Effector memory CD8-positive, alpha-beta T cell (primary cell): ENCODE data around the gene VBP1.
A peak's percentile ranks its signal among the peaks of the same experiment; 100 is the strongest.
"Not testable (repeated sequence)": the region's sequence is repeated elsewhere in the genome, so short reads cannot be mapped to it uniquely, and the experiment has no call there.

Source experiments
- ATAC-seq: fragments of 150-1000 bp; cut with Tn5 transposase; replicated peaks from 2 replicates; pipeline ENCODE4 v1.10.0; 2021; ENCODE audit warnings: mild to moderate bottlenecking, moderate library complexity
- DNase-seq, 3 experiments: peaks; one replicate each; pipeline ENCODE4 v3.0.0; 2021
- H3K27ac Mint-ChIP-seq, 2 donors: one replicate each; pipeline ENCODE4 v1.8.0; 2022; ENCODE audit warnings: mild to moderate bottlenecking in 2 of 2, mixed read lengths in 2 of 2, moderate library complexity in 2 of 2
- H3K27me3 Mint-ChIP-seq, 2 donors: one replicate each; pipeline ENCODE4 v1.8.0; 2022; ENCODE audit warnings: mixed read lengths in 2 of 2
- H3K36me3 Mint-ChIP-seq: one replicate; pipeline ENCODE4 v1.8.0; 2022; ENCODE audit warnings: mild to moderate bottlenecking, moderate library complexity, mixed read lengths; ENCODE audit not compliant: insufficient read depth
- H3K4me1 Mint-ChIP-seq, 2 donors: one replicate each; pipeline ENCODE4 v1.8.0; 2022; ENCODE audit warnings: low read depth in 2 of 2, mixed read lengths in 2 of 2
- H3K4me3 Mint-ChIP-seq, 2 donors: one replicate each; pipeline ENCODE4 v1.8.0; 2022; ENCODE audit warnings: mild to moderate bottlenecking in 2 of 2, mixed read lengths in 2 of 2, moderate library complexity in 2 of 2
- H3K9me3 Mint-ChIP-seq, 2 donors: one replicate each; pipeline ENCODE4 v1.8.0; 2022; ENCODE audit warnings: mixed read lengths in 2 of 2
- total RNA-seq, 9 experiments: gene quantifications; one replicate each; lab custom pipeline; 2026; lab: John Stamatoyannopoulos, UW

The VBP1 gene, protein sequence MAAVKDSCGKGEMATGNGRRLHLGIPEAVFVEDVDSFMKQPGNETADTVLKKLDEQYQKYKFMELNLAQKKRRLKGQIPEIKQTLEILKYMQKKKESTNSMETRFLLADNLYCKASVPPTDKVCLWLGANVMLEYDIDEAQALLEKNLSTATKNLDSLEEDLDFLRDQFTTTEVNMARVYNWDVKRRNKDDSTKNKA
- 20.8 to 114 (median 50.5) reads per million in 9 experiments for total RNA-seq

DNA sequence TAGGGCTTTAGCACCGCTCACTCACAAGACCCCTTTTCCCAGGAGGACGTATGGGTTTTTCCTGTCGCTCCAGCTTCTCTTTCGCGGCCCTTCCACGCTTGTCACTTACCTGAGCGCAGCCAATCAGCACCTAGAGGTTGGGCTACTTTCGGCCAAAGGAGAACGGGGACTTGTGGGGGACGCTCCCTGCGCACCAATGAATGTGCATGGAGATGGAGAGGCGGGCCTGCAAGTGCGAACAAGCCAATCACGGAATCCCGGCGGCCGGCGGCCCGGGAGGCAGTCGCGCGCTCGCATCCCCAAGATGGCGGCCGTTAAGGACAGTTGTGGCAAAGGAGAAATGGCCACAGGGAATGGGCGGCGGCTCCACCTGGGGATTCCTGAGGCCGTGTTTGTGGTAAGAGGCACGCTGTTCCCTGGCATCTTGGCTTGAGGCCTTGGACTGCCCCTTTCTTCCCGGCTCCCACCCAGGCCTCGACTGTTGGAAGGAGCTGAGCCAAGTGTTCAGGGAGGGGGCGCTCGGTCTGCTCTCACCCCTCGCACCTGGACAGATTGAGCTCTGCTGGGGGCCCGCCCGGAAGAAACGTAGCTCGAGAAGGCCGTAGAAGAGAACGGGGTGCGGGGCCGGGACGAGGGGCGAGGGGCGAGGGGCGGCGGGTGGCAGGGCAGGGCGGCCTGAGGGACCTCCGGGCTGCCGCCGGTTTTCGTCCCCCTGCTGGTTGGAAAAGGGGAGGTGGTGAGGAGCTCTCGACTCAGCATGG, at the start of gene VBP1:
Gene VBP1, plus strand, starts transcription at position 282 of the 761 bp plus-strand sequence. Its CDS starts 23 bp downstream, at position 305.
- Mint-ChIP-seq H3K27ac (peak within 1 kb of the TSS; percentile 95), H3K4me3 (peak within 1 kb of the TSS; percentile 96 to 97), H3K9me3 (no peaks in the 10 kb centered on the region), H3K27me3 (no peaks in the 10 kb centered on the region), H3K36me3 (peaks cover 9% of the 10 kb centered on the region), H3K4me1 (peaks cover 18 to 22% of the 10 kb centered on the region in 2 donors)
- peak; percentile 95 for ATAC-seq
- peak; percentile 76 to 78 (median 76) for DNase-seq

DNA sequence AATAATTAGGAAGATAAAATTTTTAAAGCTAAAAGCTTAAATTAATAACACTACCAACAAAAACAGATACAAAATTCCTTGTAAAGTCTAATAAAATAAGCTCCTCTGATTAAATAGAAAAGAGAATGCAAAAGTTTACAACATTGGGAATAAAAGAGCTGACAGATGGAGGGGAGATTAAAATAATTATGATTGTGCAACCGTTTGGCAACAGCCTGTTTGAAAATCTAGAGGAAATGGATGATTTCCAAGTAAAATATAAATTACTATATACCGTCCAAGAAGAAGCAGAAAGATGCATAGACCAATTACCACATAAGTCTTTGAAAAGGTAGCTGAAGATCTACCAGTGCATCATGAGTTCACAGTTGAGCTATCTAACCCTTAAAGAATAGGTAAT, 46.4 kb upstream of the VBP1 start:
- Mint-ChIP-seq H3K4me1 (no peaks in the 10 kb centered on the region), H3K4me3 (no peak overlapping the region), H3K9me3 (no peaks in the 10 kb centered on the region), H3K36me3 (no peaks in the 10 kb centered on the region), H3K27me3 (no peaks in the 10 kb centered on the region), H3K27ac (no peak overlapping the region)
- ATAC-seq (no peak), DNase-seq (no peak)

- Mint-ChIP-seq H3K4me3 (no peak overlapping the region), H3K9me3 (no peaks in the 10 kb centered on the region), H3K27me3 (peaks cover 0 to 5% of the 10 kb centered on the region in 2 donors), H3K36me3 (no peaks in the 10 kb centered on the region), H3K4me1 (no peaks in the 10 kb centered on the region), H3K27ac (no peak overlapping the region)
- DNase-seq (no peak), ATAC-seq (no peak)
Measured at GRCh38 chrX:155179346-155179997, 36.8 kb upstream of the VBP1 start.

DNA sequence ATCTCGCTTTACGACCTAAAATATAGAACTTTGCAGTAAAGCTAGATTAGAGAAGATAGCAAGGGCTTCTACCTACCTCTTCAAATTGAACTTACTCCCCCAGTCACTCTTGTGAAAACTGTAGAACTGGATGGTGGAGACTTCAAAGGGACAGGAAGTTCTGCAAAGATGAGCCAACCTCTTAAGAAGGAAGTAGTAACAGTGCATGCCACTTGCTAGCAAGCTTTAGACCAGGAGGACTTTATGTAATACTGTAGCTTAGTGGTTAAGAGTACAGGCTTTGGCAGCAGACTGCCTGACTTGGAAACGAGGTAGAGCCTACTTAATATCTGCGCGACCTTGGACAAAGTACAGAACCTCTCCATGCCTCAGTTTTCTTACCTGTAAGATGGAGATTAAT, 27.5 kb upstream of the VBP1 start:
- peak overlapping the region; percentile 31 to 70 for H3K27ac Mint-ChIP-seq
- no peaks in the 10 kb centered on the region for H3K36me3 Mint-ChIP-seq
- H3K27me3 Mint-ChIP-seq: no peaks in the 10 kb centered on the region
- H3K4me3 Mint-ChIP-seq: peak overlapping the region; percentile 52 to 59
- peaks cover 2 to 7% of the 10 kb centered on the region in 2 donors for H3K9me3 Mint-ChIP-seq
- H3K4me1 Mint-ChIP-seq: peaks cover 11 to 26% of the 10 kb centered on the region in 2 donors
- DNase-seq (peak; percentile 1 to 13 (median 2)), ATAC-seq (peak; percentile 100)

GRCh38 chrX:155211208-155211607, 5.1 kb upstream of the VBP1 start:
- no peaks in the 10 kb centered on the region for H3K9me3 Mint-ChIP-seq
- DNase-seq (no peak), ATAC-seq (no peak)
- no peak overlapping the region for H3K27ac Mint-ChIP-seq
- no peak overlapping the region for H3K4me3 Mint-ChIP-seq
- H3K36me3 Mint-ChIP-seq: peaks cover 4% of the 10 kb centered on the region
- peaks cover 0 to 2% of the 10 kb centered on the region in 2 donors for H3K4me1 Mint-ChIP-seq
- H3K27me3 Mint-ChIP-seq: no peaks in the 10 kb centered on the region

DNA sequence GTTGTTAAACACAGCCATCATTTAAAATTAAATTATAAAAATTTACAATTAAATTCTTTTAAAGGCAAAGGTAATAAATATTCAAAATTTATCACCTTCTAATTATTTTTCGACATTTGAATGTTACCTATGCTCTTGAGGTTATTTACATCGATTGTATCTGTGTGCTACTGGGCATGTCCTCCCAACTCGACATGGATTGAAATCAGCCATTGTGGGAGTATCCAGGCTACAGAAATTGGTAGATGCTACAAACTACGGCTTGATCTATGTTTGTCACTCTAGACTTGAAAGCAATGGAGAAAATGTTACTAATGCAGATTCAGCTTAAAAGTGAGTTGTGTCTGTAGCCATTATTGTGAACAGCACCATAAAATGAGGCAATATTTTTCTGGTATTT, 2.5 kb upstream of the VBP1 start:
- no peak overlapping the region for H3K4me3 Mint-ChIP-seq
- H3K9me3 Mint-ChIP-seq: no peaks in the 10 kb centered on the region
- H3K36me3 Mint-ChIP-seq: peaks cover 7% of the 10 kb centered on the region
- H3K4me1 Mint-ChIP-seq: peaks cover 15 to 18% of the 10 kb centered on the region in 2 donors
- H3K27ac Mint-ChIP-seq: no peak overlapping the region
- H3K27me3 Mint-ChIP-seq: no peaks in the 10 kb centered on the region
- ATAC-seq: no peak
- DNase-seq: no peak

DNA sequence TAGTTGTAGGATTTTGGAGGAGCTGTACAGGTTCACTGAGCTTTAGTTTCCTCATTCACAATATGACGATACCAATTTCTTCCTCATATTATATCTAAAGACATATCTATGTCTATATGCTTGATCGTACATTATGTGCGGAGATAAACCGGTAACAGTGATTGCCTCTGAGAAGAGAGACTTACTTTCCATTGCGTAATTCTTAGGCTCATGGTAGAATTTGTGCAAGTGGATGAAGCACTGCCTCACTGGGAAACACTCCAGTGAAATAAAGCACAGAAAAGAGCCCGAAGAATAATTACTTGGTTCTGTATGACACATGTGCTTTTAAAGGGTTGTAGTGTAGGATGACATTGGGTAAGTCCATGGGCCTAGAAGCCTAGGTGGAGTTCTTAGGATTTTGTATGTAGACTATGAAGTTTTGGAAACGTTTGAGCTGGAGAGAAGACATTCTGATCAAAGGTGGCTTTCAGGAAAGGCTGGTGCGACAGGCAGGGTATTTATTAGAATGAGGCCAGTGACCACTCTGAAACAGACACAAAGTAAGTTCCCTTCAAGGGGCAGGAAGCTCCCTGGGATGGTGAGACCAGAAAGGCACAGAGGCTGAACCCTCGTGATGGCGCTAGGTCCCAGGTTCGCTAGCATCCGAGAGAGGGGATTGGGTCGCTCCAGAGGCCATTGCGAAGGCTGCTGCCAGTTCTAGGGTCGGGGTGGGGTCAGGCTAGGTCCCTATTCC, 649 bp upstream of the VBP1 start:
- H3K4me1 Mint-ChIP-seq: peaks cover 18 to 22% of the 10 kb centered on the region in 2 donors
- no peaks in the 10 kb centered on the region for H3K9me3 Mint-ChIP-seq
- DNase-seq: no peak
- peaks cover 7% of the 10 kb centered on the region for H3K36me3 Mint-ChIP-seq
- peak overlapping the region; percentile 96 to 97 for H3K4me3 Mint-ChIP-seq
- H3K27me3 Mint-ChIP-seq: no peaks in the 10 kb centered on the region
- H3K27ac Mint-ChIP-seq: peak overlapping the region; percentile 95
- peak; percentile 35 for ATAC-seq

DNA sequence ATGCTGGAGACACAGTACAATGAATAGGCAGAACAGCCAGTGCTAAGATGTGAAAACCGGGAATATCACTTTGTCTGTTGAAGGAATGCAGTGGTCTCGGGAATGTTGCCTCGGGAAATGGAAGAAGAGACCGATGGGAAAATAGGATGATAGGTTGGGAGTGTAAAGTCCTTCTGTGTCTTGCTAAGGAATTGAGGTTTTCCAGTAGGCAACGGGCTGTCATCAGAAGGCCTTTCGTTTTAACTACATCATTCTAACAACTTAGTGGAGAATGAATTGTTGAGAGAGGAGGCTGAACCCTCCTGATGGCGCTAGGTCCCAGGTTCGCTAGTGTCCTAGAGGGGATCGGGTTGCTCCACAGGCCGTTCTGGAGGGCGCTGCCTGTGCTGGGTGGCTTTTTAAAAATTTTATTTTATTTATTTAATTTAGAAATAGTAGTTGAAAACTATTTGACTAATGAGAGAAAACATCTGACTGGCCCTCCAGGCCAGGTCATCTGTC, 730 bp downstream of the VBP1 start:
- Mint-ChIP-seq H3K27ac (peak overlapping the region; percentile 95), H3K9me3 (no peaks in the 10 kb centered on the region), H3K4me3 (peak overlapping the region; percentile 96 to 97), H3K4me1 (peaks cover 20 to 26% of the 10 kb centered on the region in 2 donors), H3K27me3 (no peaks in the 10 kb centered on the region), H3K36me3 (peaks cover 12% of the 10 kb centered on the region)
- ATAC-seq (no peak), DNase-seq (no peak)

DNA sequence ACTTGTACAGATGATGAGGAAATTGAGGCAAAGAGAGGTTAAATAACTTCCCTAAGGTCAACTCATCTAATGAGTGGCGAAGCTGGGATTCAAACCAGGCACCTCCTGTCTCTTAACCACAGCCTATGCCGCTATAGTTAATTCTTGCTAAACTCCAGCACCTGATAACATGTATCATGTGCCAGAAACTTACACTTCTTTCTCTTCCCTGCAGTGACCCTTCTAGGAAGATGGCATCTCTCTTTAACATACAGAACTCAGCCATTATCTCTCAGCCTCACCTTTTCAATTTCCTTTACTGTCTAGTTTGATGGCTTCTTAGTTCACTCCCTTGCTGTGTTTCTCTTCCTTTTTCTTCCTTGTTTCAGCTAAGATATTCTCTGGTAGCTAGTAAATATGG, 2.5 kb downstream of the VBP1 start:
- H3K36me3 Mint-ChIP-seq: peaks cover 17% of the 10 kb centered on the region
- DNase-seq: no peak
- H3K27me3 Mint-ChIP-seq: no peaks in the 10 kb centered on the region
- H3K4me1 Mint-ChIP-seq: peaks cover 20 to 26% of the 10 kb centered on the region in 2 donors
- peak overlapping the region in 1 of 2 donors; percentile 31 for H3K4me3 Mint-ChIP-seq
- no peak overlapping the region for H3K27ac Mint-ChIP-seq
- H3K9me3 Mint-ChIP-seq: no peaks in the 10 kb centered on the region
- ATAC-seq: no peak

DNA sequence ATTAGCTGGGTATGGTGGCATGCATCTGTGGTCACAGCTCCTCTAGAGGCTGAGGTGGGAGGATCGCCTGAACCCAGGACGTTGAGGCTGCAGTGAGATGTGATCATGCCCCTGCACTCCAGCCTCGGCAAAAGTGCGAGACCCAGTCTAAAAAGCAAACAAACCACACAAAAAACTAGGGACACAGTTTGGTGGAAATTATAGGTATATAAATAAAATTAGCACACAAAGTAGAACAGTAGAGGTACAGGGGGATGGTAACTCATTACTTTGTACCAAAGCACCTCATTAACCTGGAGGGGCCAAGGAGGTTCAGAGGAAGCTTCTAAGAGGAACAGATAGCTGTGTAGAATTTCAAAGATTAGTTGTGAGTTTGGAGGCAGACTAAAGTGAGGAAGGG, 5.1 kb downstream of the VBP1 start:
- H3K27ac Mint-ChIP-seq: no peak overlapping the region
- no peak for DNase-seq

DNA sequence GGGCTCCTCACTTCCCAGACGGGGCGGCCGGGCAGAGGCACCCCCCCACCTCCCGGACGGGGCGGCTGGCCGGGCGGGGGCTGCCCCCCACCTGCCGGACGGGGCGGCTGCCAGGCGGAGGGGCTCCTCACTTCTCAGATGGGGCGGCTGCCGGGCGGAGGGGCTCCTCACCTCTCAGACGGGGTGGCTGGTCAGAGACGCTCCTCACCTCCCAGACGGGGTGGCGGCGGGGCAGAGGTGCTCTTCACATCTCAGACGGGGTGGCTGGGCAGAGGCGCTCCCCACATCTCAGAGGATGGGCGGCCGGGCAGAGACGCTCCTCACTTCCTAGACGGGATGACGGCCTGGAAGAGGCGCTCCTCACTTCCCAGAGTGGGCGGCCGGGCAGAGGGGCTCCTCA, 7.5 kb downstream of the VBP1 start:
- H3K27ac Mint-ChIP-seq, DNase-seq, H3K9me3 Mint-ChIP-seq, H3K27me3 Mint-ChIP-seq, ATAC-seq, H3K4me3 Mint-ChIP-seq: not testable (repeated sequence)
- H3K36me3 Mint-ChIP-seq: peaks cover 31% of the 10 kb centered on the region
- H3K4me1 Mint-ChIP-seq: peaks cover 5 to 12% of the 10 kb centered on the region in 2 donors

More for the DNA sequence above, 5.1 kb downstream of the VBP1 start:
- H3K4me3 Mint-ChIP-seq: no peak overlapping the region
- no peaks in the 10 kb centered on the region for H3K27me3 Mint-ChIP-seq
- no peak for ATAC-seq
- H3K9me3 Mint-ChIP-seq: no peaks in the 10 kb centered on the region
- H3K4me1 Mint-ChIP-seq: peaks cover 19 to 30% of the 10 kb centered on the region in 2 donors
- peaks cover 22% of the 10 kb centered on the region for H3K36me3 Mint-ChIP-seq

DNA sequence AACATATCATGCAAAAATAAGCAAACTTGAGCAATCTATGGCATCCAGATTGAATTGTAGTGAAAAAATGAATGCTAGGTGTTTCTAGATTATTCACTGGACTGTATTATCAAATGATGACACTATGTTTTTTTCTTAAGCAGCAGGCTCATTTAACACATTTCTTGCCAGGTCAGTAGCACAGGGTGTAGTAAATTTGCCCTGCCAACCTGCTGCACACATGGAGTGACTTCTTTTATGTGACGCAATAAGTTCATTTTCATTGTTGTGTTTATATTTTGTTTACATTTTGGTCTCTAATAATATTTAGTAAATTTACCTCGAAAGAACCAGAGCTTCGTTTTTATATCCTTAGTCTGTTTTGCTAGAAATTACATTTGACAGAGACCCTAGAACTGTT, 9.5 kb downstream of the VBP1 start:
- H3K9me3 Mint-ChIP-seq: no peaks in the 10 kb centered on the region
- no peak overlapping the region for H3K4me3 Mint-ChIP-seq
- ATAC-seq: no peak
- H3K27me3 Mint-ChIP-seq: no peaks in the 10 kb centered on the region
- DNase-seq: no peak
- H3K4me1 Mint-ChIP-seq: peaks cover 2 to 9% of the 10 kb centered on the region in 2 donors
- no peak overlapping the region for H3K27ac Mint-ChIP-seq
- H3K36me3 Mint-ChIP-seq: peaks cover 45% of the 10 kb centered on the region

DNA sequence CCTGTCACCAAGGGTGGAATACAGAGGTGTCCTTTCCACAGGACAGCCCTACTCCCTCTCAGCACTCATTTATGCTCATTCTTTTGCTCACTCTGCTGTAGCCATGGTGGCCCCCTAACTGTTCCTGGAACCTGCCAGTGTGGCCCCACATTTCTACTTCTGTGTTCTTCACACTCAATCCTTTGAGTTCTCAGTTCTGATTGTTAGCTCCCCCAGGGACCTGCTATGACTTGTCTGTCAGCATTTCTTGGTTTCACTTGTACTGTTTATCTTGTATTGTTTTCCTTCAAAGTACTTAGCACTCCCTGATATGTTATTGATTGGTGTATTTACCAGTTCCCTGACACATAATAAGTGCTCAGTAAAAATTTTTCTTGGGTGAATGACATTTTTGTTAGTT, 14.9 kb downstream of the VBP1 start:
- Mint-ChIP-seq H3K4me3 (no peak overlapping the region), H3K4me1 (peaks cover 4 to 23% of the 10 kb centered on the region in 2 donors), H3K27me3 (no peaks in the 10 kb centered on the region), H3K27ac (peak overlapping the region; percentile 27 to 32), H3K9me3 (no peaks in the 10 kb centered on the region), H3K36me3 (peaks cover 45% of the 10 kb centered on the region)
- no peak for ATAC-seq
- no peak for DNase-seq
